C4-2B (cell line): ENCODE measurements around the gene TSPAN11.

Source experiments
- ZFX ChIP-seq: fragments of 450-650 bp; IDR thresholded peaks from 2 replicates; pipeline ENCODE4 v1.6.1; 2017
- TF ChIP-seq, protein P1 (sequence below): fragments of 450-650 bp; conservative IDR thresholded peaks from 2 replicates; pipeline ENCODE4 v1.5.1; 2017; ENCODE audit warnings: mild to moderate bottlenecking

DNA sequence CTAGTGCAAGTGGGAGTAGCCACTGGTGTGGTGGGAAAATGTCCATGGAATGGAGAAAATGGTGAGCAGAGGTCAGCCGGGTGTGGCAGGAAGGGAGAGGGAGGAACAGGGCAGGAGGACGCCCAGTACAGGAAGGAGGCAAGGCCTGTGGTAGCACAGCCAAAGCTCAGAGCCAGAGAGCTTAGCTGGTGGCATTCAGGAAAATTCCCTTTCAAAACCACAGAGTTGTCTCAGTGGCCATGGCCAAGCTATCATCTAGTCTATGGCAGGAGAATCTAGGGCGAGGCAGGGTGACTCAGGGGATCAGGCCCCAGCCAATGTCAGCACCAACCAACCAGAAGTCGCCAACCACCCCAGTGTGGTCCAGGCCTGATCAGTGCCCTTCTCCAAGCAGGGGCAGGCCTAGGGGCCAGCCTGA is 79.4 kb downstream of the TSPAN11 start:
- TF ChIP-seq, protein P1, sequence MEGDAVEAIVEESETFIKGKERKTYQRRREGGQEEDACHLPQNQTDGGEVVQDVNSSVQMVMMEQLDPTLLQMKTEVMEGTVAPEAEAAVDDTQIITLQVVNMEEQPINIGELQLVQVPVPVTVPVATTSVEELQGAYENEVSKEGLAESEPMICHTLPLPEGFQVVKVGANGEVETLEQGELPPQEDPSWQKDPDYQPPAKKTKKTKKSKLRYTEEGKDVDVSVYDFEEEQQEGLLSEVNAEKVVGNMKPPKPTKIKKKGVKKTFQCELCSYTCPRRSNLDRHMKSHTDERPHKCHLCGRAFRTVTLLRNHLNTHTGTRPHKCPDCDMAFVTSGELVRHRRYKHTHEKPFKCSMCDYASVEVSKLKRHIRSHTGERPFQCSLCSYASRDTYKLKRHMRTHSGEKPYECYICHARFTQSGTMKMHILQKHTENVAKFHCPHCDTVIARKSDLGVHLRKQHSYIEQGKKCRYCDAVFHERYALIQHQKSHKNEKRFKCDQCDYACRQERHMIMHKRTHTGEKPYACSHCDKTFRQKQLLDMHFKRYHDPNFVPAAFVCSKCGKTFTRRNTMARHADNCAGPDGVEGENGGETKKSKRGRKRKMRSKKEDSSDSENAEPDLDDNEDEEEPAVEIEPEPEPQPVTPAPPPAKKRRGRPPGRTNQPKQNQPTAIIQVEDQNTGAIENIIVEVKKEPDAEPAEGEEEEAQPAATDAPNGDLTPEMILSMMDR: no peak
- no peak for TF ChIP-seq ZFX
